NCI-H146 treated with DMSO at 0.1 percent for 48 hours (cell line): ENCODE data around the gene ROS1.

Experiments used
- DNase-seq: peaks from one replicate; lab custom pipeline; 2025; ENCODE audit not compliant: unreplicated experiment; lab: John Stamatoyannopoulos, UW

ROS1 gene

DNA sequence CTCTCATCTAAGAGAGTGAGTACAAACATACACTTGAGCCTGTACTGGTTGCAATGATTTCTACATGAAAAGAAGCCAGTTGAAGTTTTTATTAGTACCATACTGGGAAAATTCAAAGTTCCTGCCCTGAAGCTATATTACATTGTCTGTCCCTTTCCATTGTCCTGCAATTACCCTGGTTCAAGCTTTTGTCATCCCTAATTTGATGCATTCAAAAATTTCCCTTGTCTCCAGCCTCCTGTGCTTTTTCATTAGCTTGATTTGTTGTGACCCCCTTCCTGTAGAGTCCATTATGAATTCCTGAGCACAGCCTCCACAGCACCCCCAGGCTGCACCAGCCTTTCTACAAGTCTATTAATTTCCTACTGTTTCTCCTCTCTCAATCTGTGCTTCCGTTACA, 114.0 kb downstream of the ROS1 start:
- DNase-seq: no peak

DNA sequence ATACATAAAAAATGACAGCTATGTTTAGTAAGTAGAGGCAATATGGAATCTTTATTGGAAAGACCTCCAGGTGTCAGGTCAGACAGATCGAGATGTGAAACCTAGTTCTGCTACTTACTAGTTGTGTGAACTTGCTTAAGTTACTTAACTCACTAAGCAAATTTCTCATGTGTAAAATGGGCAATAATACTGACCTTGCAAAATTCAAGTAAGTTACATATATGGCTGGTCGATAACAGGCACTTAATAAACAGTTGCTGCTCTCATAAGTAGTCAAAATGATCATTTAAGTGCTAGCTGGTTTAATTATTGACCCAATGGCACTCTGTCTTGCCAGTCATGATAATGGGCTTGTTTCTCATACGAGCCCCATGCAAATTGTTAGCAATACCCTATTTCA, 114.4 kb downstream of the ROS1 start:
- DNase-seq: no peak

DNA sequence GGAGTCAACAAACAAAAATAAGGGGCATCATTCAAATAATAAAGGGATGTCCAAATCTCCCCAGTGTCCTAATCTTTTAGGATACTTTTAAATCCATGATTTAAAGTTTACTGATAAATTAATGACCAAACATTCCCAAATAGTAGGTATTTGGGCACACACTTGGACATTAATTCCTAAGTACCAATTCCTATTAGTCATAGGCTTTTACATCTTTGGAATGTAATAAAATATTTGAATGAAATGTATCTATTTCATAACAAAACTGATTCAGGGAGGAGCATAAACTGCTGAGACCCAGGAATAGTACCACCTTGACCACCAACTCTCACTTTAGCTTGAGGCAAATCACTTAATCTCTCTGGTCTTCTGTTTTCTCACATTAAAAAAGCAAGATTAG, 116.1 kb downstream of the ROS1 start:
- no peak for DNase-seq

DNA sequence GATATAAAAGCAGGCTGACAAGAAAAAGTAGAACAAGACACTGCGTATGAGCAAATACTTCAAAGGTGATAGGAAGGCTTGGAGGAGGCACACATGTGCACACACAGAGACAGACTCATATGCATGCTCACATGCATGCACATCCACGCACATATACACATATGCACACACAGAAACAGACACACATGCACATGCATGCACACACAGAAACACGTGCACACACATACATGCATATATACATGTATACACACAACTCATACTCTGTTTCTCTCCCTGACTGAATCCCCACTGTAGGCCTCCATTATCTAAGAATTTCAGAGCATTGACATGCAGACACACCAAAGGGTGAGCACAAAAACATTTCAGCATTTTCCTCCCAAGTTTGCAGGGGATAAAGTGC, 116.7 kb downstream of the ROS1 start:
- DNase-seq: no peak

DNA sequence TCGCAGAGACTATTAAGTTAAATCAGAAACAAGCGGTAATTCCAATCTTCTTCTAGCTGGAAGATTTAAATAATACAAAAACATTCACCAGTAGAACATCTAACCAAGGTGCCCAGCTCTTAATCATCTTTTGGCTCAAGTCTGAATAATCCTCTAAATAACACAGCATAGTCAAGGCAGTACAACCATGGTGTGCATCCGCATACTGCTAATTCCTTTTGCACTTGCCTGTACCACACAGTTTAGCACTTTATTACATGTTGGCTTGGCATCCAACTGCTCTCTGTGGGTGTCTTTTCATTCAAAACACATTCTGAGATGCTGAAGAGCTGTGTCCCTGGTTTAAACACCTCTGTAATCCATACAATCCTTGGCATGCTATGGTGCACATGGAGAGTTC, 118.1 kb downstream of the ROS1 start:
- DNase-seq: no peak

- no peak for DNase-seq
Observed at GRCh38 chr6:117306227-117306790, 119.4 kb downstream of the ROS1 start.

DNA sequence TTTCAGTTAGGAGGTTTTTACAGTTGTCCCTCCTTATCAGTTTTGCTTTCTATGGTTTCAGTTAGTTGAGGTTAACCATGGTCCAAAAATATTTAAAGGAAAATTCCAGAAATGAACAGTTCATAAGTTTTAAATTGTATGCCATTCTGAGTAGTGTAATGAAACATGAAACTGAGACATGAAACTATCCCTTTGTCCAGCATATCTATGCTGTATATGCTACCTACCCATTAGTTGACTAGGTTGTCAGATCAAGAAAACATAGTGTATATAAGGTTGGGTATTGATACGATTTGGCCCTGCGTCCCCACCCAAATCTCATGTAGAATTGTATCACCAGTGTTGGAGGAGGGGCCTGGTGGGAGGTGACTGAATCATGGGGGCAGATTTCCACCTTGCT, 121.3 kb downstream of the ROS1 start:
- no peak for DNase-seq

DNA sequence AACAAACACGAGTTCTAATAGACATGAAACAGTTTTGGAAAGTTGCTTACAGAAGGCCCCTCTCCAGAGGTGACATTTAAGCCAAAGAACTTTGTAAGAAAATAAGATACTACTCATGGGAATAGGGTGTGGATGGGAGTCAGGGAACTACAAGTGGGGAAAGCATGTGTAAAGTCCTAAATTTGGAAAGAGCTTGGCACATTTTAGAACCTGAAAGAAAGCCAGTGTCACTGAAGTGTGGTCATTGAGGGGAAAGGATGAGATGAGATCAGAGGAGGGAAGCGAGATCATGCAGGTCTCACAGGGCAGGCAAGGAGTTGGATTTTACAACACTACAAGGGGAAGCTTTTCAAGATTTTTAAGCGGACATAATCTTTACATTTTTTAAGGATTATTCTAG, 122.4 kb downstream of the ROS1 start:
- no peak for DNase-seq

GRCh38 chr6:117298941-117299340, 126.8 kb downstream of the ROS1 start:
- DNase-seq: no peak

DNA sequence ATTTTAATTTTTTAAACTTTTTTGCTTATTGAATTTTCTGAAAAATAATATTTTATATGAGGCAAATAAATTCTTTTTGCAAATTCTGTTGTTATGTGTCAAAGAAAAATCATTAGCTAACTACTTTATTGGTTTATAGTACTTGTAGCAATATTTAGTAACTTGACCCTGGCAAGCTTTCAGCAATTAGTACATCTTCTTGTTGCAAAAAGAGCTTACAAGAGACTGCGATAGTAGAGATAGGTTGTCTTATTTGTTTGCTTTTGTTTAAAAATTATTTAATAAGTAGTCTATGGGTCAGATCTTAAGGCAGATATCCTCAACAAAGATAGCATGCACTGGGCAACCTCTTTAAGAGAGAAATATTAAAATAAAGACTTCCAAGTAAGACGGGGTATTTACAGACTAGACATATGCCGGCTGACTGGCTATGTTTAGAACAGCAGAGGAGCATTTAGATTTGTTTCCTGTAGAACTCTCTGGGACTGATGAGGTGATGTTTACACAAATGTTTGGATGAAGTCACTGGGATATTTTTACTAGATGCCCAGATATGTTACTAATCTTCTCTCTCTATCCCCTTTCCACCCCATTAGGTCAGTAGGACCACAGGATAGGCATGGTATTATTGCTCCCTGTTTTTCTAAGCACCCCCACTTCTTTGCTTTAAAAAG, 135.4 kb downstream of the ROS1 start:
- no peak for DNase-seq

DNA sequence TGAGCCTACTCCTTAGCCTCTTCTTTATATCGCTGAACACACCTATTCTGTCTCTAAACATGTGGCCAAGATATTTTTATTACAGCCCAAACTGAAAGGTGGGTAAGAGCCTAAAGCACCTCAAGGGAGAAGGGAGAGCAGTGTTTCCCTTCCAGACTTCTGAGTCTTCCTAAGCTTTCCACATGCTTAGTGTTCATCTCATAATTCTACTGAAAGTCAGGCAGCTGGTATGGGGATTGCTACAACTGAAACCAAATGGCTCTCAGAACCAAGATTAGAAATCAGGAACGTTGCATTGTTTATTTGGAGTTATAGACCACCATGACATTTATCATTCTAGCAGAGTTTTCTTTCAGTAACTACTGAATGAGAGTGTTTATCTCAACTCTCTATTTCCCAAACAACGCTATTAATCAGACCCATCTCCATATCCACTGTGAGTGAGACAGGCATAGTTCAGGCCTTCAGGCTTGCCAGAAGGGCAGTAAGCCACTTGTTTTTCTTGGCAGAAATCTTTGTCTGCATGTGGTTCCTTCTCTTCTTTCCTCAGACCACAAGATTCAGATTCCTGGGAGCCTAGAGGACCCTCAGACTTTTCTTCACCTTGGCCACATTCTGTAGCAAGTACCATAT, 137.5 kb downstream of the ROS1 start:
- DNase-seq: no peak

- DNase-seq: no peak
Observed at GRCh38 chr6:117280922-117281321, 144.8 kb downstream of the ROS1 start.

DNA sequence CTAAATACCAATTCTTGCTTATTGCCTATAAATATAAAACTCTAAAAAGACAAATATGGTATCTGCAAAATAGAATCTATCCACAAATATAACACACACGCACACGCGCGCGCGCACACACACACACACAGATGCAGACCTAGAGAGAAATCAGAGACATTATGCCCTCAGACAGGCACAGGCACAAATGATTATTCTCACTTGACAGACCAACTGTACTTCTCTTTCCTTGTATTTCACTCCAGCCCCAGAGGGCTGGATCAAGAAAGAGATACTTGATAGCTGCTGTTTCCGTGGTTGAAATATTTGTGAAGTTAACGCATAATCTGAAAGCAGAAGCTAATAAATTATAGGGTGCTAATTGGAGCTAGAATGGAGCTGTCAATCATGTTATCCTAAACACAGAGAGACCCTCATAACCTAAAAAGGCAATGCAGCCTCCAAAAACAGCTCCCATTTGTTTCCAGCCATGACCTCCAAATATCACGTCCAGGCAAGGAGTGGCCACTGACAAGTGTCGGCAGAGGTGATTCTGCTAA, 148.9 kb downstream of the ROS1 start:
- no peak for DNase-seq

GRCh38 chr6:117275711-117276110, 150.0 kb downstream of the ROS1 start:
- no peak for DNase-seq

- no peak for DNase-seq
Observed at GRCh38 chr6:117275205-117275604, 150.5 kb downstream of the ROS1 start.

- DNase-seq: no peak
Observed at GRCh38 chr6:117272891-117273290, 152.9 kb downstream of the ROS1 start.

- DNase-seq: no peak
Observed at GRCh38 chr6:117272032-117272866, 153.5 kb downstream of the ROS1 start.

DNA sequence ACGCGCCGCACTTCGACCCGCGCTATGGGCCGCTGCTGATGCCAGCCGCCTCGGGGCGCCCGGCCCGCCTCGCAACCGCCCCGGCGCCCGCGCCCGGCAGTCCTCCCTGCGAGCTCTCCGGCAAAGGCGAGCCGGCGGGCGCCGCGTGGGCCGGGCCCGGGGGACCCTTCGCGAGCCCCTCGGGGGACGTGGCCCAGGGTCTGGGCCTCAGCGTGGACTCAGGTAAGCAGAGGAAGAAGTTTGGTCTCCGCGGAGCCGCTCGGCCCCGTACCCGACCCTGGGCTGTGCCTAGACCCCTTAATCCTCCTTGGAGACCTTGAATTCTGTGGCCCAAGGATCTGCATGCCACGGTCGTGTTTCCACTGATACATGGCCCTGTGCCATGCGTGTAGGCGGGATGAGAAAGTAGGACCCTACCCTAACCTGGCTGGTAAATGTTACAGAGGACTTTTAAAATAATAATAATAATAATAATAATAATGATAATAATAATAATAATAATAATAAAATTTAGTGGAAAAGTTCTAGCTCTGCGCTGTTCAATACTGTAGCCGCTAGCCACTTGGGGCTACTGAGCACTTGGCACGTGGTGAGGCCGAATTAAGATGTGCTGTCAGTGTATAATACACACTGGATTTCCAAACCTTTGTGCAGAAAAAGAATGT, 154.8 kb downstream of the ROS1 start:
- no peak for DNase-seq

DNA sequence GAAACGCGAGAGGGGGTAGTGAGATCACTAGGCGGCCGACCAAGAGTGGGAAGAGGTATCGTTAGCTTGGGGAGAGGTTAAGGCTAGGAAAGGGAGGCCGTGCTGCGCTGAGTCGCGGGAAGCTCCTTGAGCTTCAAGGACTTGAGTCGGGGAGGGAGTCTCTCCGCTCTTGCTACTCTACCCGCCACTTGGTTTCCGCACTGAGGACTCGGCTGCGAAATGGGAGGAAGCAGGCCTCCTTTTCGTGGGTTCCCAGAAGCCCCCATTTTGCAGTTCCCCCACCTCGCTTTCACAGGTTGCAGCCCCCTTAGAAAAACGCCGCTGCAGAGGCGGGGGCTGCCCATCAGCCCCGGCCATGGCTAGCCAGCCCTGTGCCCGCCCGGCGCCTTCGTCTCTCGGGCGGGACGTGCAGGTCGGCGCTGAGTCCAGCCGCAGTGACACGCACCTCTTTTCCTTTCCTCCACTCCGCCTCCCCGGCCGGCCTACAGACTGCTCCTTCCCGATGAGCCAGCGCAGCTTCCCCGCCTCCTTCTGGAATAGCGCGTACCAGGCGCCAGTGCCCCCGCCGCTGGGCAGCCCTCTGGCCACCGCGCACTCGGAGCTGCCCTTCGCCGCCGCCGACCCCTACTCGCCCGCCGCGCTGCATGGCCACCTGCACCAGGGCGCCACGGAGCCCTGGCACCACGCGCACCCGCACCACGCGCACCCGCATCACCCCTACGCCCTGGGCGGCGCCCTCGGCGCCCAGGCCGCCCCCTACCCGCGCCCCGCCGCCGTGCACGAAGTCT, 155.5 kb downstream of the ROS1 start:
- no peak for DNase-seq

GRCh38 chr6:117269638-117270054, 156.1 kb downstream of the ROS1 start:
- DNase-seq: no peak
